ENCODE results near the gene P3H2. TPM values are rescaled to one million over a fixed set of nuclear protein-coding genes. Genes with fewer than 3 reads are reported as not detected.

Gene P3H2
- total RNA-seq, 1 donor from 2014 or later = not detected

- ATAC-seq (ENCODE audit: low read depth) (no peak), DNase-seq (no peak)
- H3K4me3 Mint-ChIP-seq = no peak overlapping the region
- CTCF ChIA-PET = no interaction called here
- no peaks in the 10 kb centered on the region for H3K36me3 Mint-ChIP-seq (ENCODE audit: low read depth)
- POLR2A ChIA-PET = no interaction called here
- intact Hi-C loops (cut with micrococcal nuclease) = no loop called here
- H3K27ac Mint-ChIP-seq = no peak overlapping the region
- TF ChIP-seq, protein P1, sequence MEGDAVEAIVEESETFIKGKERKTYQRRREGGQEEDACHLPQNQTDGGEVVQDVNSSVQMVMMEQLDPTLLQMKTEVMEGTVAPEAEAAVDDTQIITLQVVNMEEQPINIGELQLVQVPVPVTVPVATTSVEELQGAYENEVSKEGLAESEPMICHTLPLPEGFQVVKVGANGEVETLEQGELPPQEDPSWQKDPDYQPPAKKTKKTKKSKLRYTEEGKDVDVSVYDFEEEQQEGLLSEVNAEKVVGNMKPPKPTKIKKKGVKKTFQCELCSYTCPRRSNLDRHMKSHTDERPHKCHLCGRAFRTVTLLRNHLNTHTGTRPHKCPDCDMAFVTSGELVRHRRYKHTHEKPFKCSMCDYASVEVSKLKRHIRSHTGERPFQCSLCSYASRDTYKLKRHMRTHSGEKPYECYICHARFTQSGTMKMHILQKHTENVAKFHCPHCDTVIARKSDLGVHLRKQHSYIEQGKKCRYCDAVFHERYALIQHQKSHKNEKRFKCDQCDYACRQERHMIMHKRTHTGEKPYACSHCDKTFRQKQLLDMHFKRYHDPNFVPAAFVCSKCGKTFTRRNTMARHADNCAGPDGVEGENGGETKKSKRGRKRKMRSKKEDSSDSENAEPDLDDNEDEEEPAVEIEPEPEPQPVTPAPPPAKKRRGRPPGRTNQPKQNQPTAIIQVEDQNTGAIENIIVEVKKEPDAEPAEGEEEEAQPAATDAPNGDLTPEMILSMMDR (IDR thresholded peaks at IDR 0.05) = no peak
- H3K4me1 Mint-ChIP-seq = no peaks in the 10 kb centered on the region
- H3K27me3 Mint-ChIP-seq = peaks cover 6% of the 10 kb centered on the region
- H3K9me3 Mint-ChIP-seq = no peaks in the 10 kb centered on the region
Observed at GRCh38 chr3:189953551-189953950, 167.1 kb downstream of the P3H2 start.

DNA sequence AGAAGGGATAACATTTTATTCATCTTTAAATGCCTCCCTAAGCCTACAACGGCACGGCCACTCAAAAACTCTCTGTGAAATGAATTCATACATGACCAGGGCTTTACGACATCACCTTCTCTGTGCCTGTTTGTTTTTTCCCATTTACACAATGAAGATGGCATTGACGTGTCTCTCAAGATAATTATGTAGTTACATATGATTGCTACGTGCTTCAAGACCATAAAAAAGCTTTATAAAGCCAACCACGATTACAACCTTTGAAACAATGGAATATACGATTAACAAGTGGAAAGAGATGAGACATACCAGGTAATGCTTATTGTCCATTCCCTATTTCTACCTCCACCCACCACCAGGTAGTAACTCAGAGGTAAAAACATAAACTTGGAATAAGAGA, 168.4 kb downstream of the P3H2 start:
- Mint-ChIP-seq H3K9me3 (no peaks in the 10 kb centered on the region), H3K4me1 (no peaks in the 10 kb centered on the region), H3K4me3 (no peak overlapping the region), H3K27me3 (peaks cover 6% of the 10 kb centered on the region), H3K27ac (no peak overlapping the region), H3K36me3 (ENCODE audit: low read depth) (no peaks in the 10 kb centered on the region)
- ChIA-PET POLR2A (no interaction called here), CTCF (interaction anchor here (4.0 kb wide), 1 partner anchor 9 kb away, joined by 22 read pairs; no protein-coding TSS in a partner anchor)
- TF ChIP-seq, protein P1 (IDR thresholded peaks at IDR 0.05) = no peak
- intact Hi-C loops (cut with micrococcal nuclease) = no loop called here
- no peak for ATAC-seq (ENCODE audit: low read depth)
- no peak for DNase-seq

DNA sequence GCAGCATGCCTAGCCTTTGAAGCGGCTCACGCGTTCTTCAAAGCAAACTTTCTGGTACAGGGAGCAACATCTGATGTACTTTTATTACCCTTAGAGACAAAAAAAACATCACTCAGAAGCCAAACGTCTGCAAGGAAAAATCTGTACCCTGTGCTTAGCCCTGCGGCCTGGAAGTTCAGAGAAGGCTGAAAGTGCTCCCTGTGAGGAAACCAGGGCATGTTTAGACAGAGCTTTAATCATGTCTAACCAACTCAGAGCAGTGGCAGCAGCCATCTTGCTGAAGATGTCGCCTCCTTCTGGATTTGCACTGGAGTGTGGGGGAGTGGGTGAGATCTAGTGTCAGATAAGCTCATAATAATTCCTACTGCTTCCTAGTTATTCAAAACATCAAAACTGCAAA, 170.4 kb downstream of the P3H2 start:
- no peak overlapping the region for H3K27ac Mint-ChIP-seq
- intact Hi-C loops (cut with micrococcal nuclease) = no loop called here

GRCh38 chr3:189949580-189949979, 171.1 kb downstream of the P3H2 start:
- intact Hi-C loops (cut with micrococcal nuclease) = loop anchor here (5.0 kb wide), 1 partner anchor 437 kb away; no protein-coding TSS in a partner anchor
- CTCF ChIA-PET = interaction anchor here (4.0 kb wide), 1 partner anchor 11 kb away, joined by 22 read pairs; no protein-coding TSS in a partner anchor

More for the DNA sequence above, 170.4 kb downstream of the P3H2 start:
- Mint-ChIP-seq H3K27me3 (peaks cover 6% of the 10 kb centered on the region), H3K9me3 (no peaks in the 10 kb centered on the region), H3K4me3 (no peak overlapping the region), H3K4me1 (no peaks in the 10 kb centered on the region), H3K36me3 (ENCODE audit: low read depth) (no peaks in the 10 kb centered on the region)
- CTCF ChIA-PET = interaction anchor here (4.0 kb wide), 1 partner anchor 11 kb away, joined by 22 read pairs; no protein-coding TSS in a partner anchor
- DNase-seq (no peak), ATAC-seq (ENCODE audit: low read depth) (no peak)
- POLR2A ChIA-PET = no interaction called here
- TF ChIP-seq, protein P1 (IDR thresholded peaks at IDR 0.05) = no peak

DNA sequence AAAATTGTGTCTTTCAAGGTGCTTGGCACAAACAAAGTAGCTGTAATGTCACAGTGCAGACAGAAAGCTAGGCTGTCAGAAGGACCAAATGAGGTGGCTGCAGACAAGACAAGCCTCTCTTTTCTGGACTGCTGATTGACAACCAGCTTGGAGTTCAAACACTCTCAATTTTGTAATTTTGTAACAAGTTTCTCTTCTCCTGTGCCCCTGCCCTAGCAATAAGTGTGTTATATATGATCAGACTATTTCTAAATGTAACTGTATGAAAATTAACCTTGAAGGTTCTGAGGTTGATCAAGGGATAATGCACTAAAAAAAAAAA, 172.0 kb downstream of the P3H2 start:
- Mint-ChIP-seq H3K4me1 (no peaks in the 10 kb centered on the region), H3K27me3 (peaks cover 6% of the 10 kb centered on the region), H3K27ac (no peak overlapping the region), H3K9me3 (no peaks in the 10 kb centered on the region), H3K36me3 (ENCODE audit: low read depth) (no peaks in the 10 kb centered on the region), H3K4me3 (no peak overlapping the region)
- DNase-seq (no peak), ATAC-seq (ENCODE audit: low read depth) (no peak)
- ChIA-PET POLR2A (interaction anchor here (0.5 kb wide), 1 partner anchor 1516 kb away, joined by 3 read pairs; no protein-coding TSS in a partner anchor), CTCF (interaction anchor here (0.8 to 2.0 kb wide), 6 partner anchors 12 to 682 kb away, joined by 3 to 15 read pairs (median 7); no protein-coding TSS in a partner anchor)
- intact Hi-C loops (cut with micrococcal nuclease) = loop anchor here (1.0 to 5.0 kb wide), 2 partner anchors 436 to 678 kb away; no protein-coding TSS in a partner anchor
- TF ChIP-seq, protein P1 (IDR thresholded peaks at IDR 0.05) = no peak

More at GRCh38 chr3:189949580-189949979, 171.1 kb downstream of the P3H2 start:
- DNase-seq (no peak), ATAC-seq (ENCODE audit: low read depth) (no peak)
- no peaks in the 10 kb centered on the region for H3K9me3 Mint-ChIP-seq
- H3K4me3 Mint-ChIP-seq = no peak overlapping the region
- TF ChIP-seq, protein P1 (IDR thresholded peaks at IDR 0.05) = no peak
- no peak overlapping the region for H3K27ac Mint-ChIP-seq
- H3K36me3 Mint-ChIP-seq (ENCODE audit: low read depth) = no peaks in the 10 kb centered on the region
- POLR2A ChIA-PET = no interaction called here
- peaks cover 6% of the 10 kb centered on the region for H3K27me3 Mint-ChIP-seq
- no peaks in the 10 kb centered on the region for H3K4me1 Mint-ChIP-seq
